Astrocyte (in vitro differentiated cells and primary cell): ENCODE results near the gene IMMP2L. TPM values are rescaled to one million over a fixed set of nuclear protein-coding genes. Genes with fewer than 3 reads are reported as not detected.

Experiments
- DNase-seq: peaks from one replicate; pipeline ENCODE4 v3.0.0-alpha.2; 2010; ENCODE audit warnings: low read depth
- FAIRE-seq: peaks from 2 replicates; lab custom pipeline; 2011; peaks lifted over from hg19 to GRCh38; lab: Jason Lieb, UNC
- H2AFZ ChIP-seq: 2 replicates; pipeline ENCODE4 v1.6.0; 2012; ENCODE audit warnings: low read depth, low read length, inconsistent platforms
- H3K27ac ChIP-seq: 2 replicates; pipeline ENCODE4 v1.5.1; 2011; ENCODE audit warnings: low read depth, low read length, inconsistent platforms
- H3K27me3 ChIP-seq: 2 replicates; pipeline ENCODE4 v1.6.0; 2011; ENCODE audit warnings: low read length, inconsistent platforms; ENCODE audit not compliant: insufficient read depth
- H3K36me3 ChIP-seq: 2 replicates; pipeline ENCODE4 v1.5.1; 2011; ENCODE audit warnings: low read length, inconsistent platforms; ENCODE audit not compliant: insufficient read depth
- H3K4me1 ChIP-seq: 2 replicates; pipeline ENCODE4 v1.5.1; 2011; ENCODE audit warnings: low read length, inconsistent platforms; ENCODE audit not compliant: insufficient read depth
- H3K4me2 ChIP-seq: 2 replicates; pipeline ENCODE4 v1.6.0; 2012; ENCODE audit warnings: low read length, inconsistent platforms
- H3K4me3 ChIP-seq: 2 replicates; pipeline ENCODE4 v1.5.1; 2011; ENCODE audit warnings: low read depth, mild to moderate bottlenecking, low read length, inconsistent platforms; ENCODE audit not compliant: insufficient read depth
- H3K79me2 ChIP-seq: 2 replicates; pipeline ENCODE4 v1.6.0; 2012; ENCODE audit warnings: mild to moderate bottlenecking, low read length, inconsistent platforms; ENCODE audit not compliant: insufficient read depth
- H3K9ac ChIP-seq: 2 replicates; pipeline ENCODE4 v1.6.0; 2012; ENCODE audit warnings: mild to moderate bottlenecking, low read length, inconsistent platforms
- H3K9me3 ChIP-seq: 2 replicates; pipeline ENCODE4 v1.5.1; 2012; ENCODE audit warnings: low read depth, mild to moderate bottlenecking, low read length, inconsistent platforms; ENCODE audit not compliant: insufficient read depth
- H4K20me1 ChIP-seq: 2 replicates; pipeline ENCODE4 v1.6.0; 2012; ENCODE audit warnings: low read length, inconsistent platforms; ENCODE audit not compliant: insufficient read depth
- H3K27ac Mint-ChIP-seq: one replicate; pipeline ENCODE4 v1.8.0; 2021; ENCODE audit warnings: mild to moderate bottlenecking, mixed read lengths; ENCODE audit not compliant: unreplicated experiment
- H3K27me3 Mint-ChIP-seq: one replicate; pipeline ENCODE4 v1.8.0; 2021; ENCODE audit warnings: low read depth, mixed read lengths; ENCODE audit not compliant: unreplicated experiment
- H3K36me3 Mint-ChIP-seq: one replicate; pipeline ENCODE4 v1.8.0; 2021; ENCODE audit warnings: low read depth, mixed read lengths; ENCODE audit not compliant: unreplicated experiment
- H3K4me1 Mint-ChIP-seq: one replicate; pipeline ENCODE4 v1.8.0; 2021; ENCODE audit warnings: low read depth, mixed read lengths; ENCODE audit not compliant: unreplicated experiment
- H3K4me3 Mint-ChIP-seq: one replicate; pipeline ENCODE4 v1.8.0; 2021; ENCODE audit warnings: mild to moderate bottlenecking, moderate library complexity, mixed read lengths; ENCODE audit not compliant: unreplicated experiment
- H3K9me3 Mint-ChIP-seq: one replicate; pipeline ENCODE4 v1.8.0; 2021; ENCODE audit warnings: mild to moderate bottlenecking, mixed read lengths; ENCODE audit not compliant: unreplicated experiment
- EZH2 ChIP-seq: IDR thresholded peaks from 2 replicates; pipeline ENCODE4 v1.6.1; 2012; ENCODE audit warnings: mild to moderate bottlenecking, low read length, inconsistent platforms; ENCODE audit not compliant: insufficient read depth
- total RNA-seq: library from RNA; stranded (reverse); gene quantifications from 2 replicates; pipeline ENCODE4 v1.2.1, GENCODE V29; 2021
- TF ChIP-seq, protein P1 (sequence below): IDR thresholded peaks from 2 replicates; pipeline ENCODE4 v1.5.1; 2011; ENCODE audit warnings: low read depth, mild to moderate bottlenecking, inconsistent platforms, low read length, moderate library complexity; ENCODE audit not compliant: insufficient read depth

IMMP2L gene
- total RNA-seq, 1 donor from 2014 or later: 13.8 TPM

DNA sequence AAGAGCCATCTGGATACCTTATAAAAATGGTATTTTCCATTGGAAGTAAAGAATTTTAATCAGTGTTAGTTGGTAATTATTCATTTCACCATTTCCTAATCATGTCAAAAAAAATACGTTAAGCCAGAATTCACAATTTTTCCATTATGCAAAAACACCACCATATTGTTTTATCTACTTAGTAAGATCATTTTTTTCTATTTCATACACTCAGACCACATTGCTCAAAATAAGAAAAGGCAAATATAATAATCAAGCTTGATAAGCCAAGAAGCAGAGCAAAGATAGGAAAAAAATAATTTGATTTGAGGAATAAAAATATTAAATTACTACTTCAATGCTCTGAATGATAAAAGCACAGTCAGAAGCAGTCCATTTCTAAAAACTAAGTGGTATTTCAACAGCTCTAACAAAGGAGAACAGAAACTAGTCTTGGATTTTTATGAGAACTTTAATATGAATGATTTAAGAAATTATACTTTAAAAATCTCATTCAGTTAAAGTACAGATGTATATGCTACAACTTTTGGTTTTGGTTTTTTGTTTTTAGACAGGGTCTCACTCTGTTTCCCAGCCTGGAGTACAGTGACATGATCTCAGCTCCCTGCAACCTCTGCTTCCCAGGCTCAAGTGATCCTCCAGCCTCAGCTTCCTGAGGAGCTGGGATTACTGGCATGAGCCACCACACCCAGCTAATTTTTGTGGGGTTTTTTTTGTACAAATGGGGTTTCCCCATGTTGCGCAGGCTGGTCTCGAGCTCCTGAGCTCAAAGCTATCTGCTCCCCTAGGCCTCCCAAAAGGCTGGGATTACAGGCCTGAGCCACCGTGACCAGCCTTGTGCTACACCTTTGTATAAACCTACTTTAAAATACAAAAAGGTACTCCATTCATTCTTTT lies 424.7 kb downstream of the IMMP2L start:
- Histone ChIP-seq H3K27ac (peak overlapping the region; percentile 20), H3K36me3 (no peaks in the 10 kb centered on the region), H3K4me2 (peak overlapping the region; percentile 56), H3K4me1 (peaks cover 12% of the 10 kb centered on the region), H3K9me3 (no peaks in the 10 kb centered on the region), H3K4me3 (no peak overlapping the region), H4K20me1 (no peaks in the 10 kb centered on the region), H2AFZ (peak overlapping the region; percentile 18), H3K27me3 (no peaks in the 10 kb centered on the region), H3K79me2 (no peaks in the 10 kb centered on the region), H3K9ac (no peak overlapping the region)
- Mint-ChIP-seq H3K36me3 (no peaks in the 10 kb centered on the region), H3K27me3 (no peaks in the 10 kb centered on the region), H3K4me3 (no peak overlapping the region), H3K27ac (peak overlapping the region; percentile 89), H3K9me3 (no peaks in the 10 kb centered on the region), H3K4me1 (peaks cover 29% of the 10 kb centered on the region)
- DNase-seq: peak; percentile 3
- TF ChIP-seq EZH2: no peak
- no peak for FAIRE-seq

DNA sequence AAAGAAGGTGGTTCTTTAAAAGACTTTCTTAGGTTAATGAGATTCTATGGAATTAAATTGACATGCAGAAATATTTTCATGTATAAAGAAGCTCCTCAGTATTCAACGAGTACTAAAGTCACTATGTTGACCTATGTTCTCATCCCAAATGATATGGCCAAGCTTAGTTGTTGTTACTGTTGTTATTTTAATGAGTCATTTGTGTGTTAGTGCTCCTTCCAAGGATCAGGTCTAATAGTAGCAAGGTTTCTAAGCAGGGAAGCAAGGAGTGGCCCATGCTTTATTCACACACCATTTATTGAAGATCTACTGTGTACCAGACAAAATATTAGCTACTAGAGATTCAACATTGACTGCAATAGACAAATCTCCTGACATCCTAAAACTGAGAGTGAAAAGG lies 429.5 kb downstream of the IMMP2L start:
- FAIRE-seq: no peak
- no peaks in the 10 kb centered on the region for H3K27me3 ChIP-seq
- Mint-ChIP-seq H3K4me3 (no peak overlapping the region), H3K27ac (no peak overlapping the region), H3K4me1 (peaks cover 13% of the 10 kb centered on the region), H3K27me3 (no peaks in the 10 kb centered on the region), H3K9me3 (no peaks in the 10 kb centered on the region), H3K36me3 (no peaks in the 10 kb centered on the region)
- H3K4me3 ChIP-seq: no peak overlapping the region
- no peak overlapping the region for H3K27ac ChIP-seq
- H3K79me2 ChIP-seq: no peaks in the 10 kb centered on the region
- DNase-seq: peak; percentile 12
- TF ChIP-seq, protein P1, sequence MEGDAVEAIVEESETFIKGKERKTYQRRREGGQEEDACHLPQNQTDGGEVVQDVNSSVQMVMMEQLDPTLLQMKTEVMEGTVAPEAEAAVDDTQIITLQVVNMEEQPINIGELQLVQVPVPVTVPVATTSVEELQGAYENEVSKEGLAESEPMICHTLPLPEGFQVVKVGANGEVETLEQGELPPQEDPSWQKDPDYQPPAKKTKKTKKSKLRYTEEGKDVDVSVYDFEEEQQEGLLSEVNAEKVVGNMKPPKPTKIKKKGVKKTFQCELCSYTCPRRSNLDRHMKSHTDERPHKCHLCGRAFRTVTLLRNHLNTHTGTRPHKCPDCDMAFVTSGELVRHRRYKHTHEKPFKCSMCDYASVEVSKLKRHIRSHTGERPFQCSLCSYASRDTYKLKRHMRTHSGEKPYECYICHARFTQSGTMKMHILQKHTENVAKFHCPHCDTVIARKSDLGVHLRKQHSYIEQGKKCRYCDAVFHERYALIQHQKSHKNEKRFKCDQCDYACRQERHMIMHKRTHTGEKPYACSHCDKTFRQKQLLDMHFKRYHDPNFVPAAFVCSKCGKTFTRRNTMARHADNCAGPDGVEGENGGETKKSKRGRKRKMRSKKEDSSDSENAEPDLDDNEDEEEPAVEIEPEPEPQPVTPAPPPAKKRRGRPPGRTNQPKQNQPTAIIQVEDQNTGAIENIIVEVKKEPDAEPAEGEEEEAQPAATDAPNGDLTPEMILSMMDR: no peak
- peaks cover 2% of the 10 kb centered on the region for H3K4me1 ChIP-seq
- no peaks in the 10 kb centered on the region for H3K9me3 ChIP-seq
- no peak overlapping the region for H3K4me2 ChIP-seq
- H4K20me1 ChIP-seq: no peaks in the 10 kb centered on the region
- no peaks in the 10 kb centered on the region for H3K36me3 ChIP-seq
- no peak overlapping the region for H3K9ac ChIP-seq
- no peak overlapping the region for H2AFZ ChIP-seq

DNA sequence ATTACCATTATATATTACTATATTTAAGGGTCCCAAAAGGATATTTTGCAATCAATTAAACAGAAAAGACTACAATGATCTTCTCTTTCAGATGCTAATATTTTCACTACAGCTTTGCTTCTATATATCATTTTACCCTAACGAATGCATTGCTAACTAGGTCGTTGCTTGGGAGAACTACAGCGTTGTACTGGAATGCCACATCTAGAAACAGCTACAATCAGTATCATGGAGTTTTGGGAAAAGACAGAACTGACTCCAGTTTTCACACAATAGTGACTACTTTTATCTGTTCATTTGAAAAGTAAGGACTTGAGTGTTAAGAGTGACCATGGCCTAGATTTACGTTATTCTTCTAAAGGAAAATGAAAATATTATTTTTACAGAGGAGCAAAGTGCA lies 432.9 kb downstream of the IMMP2L start:
- FAIRE-seq (no peak), DNase-seq (no peak)
- Histone ChIP-seq H2AFZ (no peak overlapping the region), H3K27me3 (no peaks in the 10 kb centered on the region), H3K79me2 (no peaks in the 10 kb centered on the region), H3K9me3 (no peaks in the 10 kb centered on the region), H3K4me3 (no peak overlapping the region), H3K4me1 (no peaks in the 10 kb centered on the region), H3K27ac (no peak overlapping the region), H3K9ac (no peak overlapping the region), H3K4me2 (no peak overlapping the region), H4K20me1 (no peaks in the 10 kb centered on the region), H3K36me3 (no peaks in the 10 kb centered on the region)
- Mint-ChIP-seq H3K4me3 (no peak overlapping the region), H3K27me3 (no peaks in the 10 kb centered on the region), H3K27ac (no peak overlapping the region), H3K9me3 (no peaks in the 10 kb centered on the region), H3K4me1 (peaks cover 7% of the 10 kb centered on the region), H3K36me3 (no peaks in the 10 kb centered on the region)
- TF ChIP-seq, protein P1: no peak
- TF ChIP-seq EZH2: no peak
